ENCODE data around the gene ADAM23.

Gene ADAM23

DNA sequence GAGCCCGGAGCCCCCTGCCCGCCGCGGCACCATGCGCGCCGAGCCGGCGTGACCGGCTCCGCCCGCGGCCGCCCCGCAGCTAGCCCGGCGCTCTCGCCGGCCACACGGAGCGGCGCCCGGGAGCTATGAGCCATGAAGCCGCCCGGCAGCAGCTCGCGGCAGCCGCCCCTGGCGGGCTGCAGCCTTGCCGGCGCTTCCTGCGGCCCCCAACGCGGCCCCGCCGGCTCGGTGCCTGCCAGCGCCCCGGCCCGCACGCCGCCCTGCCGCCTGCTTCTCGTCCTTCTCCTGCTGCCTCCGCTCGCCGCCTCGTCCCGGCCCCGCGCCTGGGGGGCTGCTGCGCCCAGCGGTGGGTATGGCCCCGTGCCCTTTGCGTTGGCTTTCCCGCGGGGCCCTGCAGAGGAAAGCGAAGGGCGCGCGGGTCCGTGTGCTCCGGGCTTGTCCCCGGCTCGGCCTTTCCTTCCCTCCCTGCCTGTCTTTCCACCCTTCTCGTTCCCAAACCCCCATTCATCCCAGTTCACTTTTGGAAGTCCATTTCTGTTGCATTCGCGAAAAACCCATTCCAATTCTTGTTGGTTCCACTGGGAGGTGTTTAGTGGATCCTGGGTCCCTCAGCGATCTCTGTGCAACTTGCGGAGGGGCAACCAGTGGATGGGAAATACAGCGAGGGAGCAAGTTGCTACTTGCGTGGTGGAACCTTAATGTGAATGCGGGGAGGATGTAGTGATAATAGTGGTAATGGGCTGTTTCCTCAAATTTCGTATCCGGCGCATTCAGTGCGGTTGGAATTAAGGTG lies 599 bp downstream of the ADAM23 start:
- no peak for DNase-seq (ENCODE audit: low read depth)

DNA sequence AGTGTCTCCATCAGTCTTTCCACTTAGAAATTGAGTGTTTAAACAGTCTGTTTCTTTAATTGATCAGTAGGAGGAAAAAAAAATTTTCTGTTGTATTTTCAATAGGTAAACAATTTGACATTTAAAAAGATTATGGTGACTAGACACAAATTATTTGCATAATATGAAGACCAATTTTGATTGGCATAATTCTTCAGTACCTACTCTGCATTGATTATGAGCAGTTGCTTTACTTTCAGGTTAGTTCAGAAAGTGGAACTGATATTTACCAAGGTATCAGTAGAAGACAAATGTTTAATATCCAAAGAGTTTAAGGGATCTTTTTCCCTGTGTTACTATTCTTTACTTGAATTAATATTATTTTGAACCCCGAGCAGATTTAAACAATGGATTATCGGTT lies 2.6 kb downstream of the ADAM23 start:
- no peak for DNase-seq (ENCODE audit: low read depth)

DNA sequence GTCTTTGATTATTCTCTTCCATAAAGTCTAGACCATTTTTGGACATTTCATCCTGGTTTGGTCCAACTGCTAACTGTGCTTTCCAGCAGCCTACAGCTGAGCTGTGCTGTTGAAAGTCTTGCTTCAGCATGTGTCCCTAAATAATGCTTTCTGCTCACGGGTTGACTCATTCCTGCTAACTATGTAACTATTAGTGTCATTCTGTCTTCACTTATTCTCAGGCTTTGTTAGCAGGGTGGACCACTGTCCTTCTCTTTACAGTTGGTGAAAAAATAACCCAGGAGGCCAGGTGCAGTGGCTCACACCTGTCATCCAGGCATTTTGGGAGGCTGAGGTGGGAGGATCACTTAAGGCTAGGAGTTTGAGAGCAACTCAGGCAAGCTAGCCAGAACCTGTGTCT lies 8.9 kb downstream of the ADAM23 start:
- DNase-seq (ENCODE audit: low read depth): no peak

DNA sequence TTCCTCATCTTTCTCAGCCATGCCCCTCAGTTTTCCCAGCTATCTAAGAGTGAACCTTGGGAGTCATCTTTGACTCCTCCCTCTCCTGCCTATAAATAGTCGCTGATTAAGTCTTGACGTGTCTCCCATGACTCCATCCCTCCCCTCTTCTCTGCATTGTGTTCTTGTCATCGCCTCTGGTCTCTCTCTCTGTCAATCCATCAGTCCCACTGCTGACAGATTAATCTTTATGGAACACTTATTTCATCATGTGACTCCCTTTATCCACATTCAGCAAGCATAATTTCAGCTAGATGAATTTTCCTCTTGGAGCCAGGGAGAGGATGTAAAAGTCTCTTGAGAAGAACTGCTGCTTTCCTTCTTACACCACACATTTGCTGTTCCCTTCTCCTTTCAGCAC lies 9.4 kb downstream of the ADAM23 start:
- DNase-seq (ENCODE audit: low read depth): no peak

DNA sequence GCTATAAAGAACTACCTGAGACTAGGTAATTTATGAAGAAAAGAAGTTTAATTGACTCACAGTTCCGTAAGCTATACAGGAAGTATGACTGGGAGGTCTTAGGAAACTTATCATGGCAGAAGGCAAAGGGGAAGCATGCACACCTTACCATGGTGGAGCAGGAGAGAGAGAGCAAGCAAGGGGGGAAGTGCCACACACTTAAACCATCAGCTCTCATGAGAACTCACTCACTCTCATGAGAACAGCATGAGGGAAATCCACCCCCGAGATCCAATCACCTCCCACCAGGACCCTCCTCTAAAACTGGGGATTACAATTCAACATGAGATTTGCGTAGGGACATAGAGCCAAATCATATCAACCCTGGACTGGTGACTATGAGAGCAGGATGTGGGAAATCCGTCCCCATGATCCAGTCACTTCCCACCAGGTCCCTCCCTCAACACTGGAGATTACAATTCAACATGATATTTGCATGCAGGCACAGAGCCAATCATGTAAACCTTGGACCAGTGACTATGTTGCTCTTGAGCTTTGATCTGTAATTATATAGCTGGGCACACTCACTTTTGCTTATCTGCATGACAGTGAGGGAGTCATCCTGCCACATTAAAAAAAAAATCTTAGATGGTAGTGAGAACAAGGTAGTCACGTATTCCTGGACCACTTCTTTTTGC lies 12.9 kb downstream of the ADAM23 start:
- DNase-seq (ENCODE audit: low read depth): no peak

DNA sequence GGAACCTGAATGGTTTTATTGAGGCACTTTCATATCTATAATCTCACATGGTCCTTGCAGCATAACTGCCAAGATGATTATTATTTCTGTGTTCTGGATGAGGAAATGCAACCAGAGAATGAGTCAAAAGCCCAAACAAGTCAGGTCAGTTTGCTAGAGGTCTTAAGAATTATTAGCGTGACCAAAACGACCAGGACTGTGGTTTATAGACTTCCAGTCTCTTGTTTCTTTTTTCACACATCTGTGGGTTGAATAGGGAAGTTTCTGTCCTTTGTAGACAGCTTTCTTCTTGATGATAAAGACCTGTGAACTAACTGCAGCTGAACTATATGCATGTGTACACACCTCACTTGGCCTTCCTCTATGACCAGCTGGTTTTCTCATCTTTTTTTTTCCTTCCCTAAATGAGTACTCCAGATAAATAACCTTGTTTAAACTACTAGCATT lies 13.9 kb downstream of the ADAM23 start:
- DNase-seq (ENCODE audit: low read depth): no peak

DNA sequence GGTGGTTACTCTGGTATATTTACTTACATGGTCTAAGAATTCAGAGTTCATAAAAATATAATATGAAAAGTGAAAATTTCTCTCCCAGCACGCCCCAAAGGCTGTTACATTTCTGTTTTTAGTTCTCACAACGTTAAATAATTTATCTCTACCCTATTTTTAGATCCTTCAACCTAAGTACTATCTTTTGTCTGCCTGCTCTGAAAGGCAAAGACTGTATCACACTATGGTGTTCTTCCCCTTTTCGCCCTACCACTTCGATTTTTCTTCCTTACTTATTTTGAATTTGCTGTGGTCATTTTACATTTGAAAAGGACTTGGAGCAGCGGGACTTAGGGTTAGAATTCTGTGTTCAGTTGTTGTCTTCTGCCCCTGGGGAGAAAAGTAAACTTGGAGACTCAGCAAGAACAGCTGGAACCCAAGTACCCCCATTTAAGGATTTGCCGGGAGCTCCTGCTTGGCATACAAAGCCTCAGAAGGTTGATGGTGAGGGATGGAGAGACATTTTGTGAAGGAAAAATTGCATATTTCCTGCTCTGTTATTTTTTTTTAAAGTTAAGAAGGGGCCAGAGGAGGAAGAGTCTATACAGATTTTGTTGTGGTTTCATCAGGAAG lies 19.0 kb downstream of the ADAM23 start:
- DNase-seq (ENCODE audit: low read depth): no peak

DNA sequence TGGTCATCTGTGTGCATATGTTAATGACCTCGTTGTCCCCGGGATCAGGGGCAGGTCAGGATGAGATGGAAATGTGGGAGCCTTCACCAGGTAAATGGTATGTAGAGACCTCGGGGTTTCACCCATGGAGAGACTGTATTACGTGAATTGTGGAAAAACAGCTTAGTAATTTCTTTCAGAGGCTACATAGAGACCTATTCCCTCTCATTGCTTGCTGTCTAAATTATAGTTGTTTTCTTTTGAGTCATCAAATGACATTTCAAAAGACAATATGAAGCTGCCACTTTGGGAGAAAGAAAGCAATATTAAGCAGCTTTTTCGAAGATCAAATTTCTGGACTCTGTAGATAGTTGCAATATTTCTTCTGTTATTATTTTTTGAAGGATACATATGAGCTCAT lies 20.4 kb downstream of the ADAM23 start:
- DNase-seq (ENCODE audit: low read depth): no peak

DNA sequence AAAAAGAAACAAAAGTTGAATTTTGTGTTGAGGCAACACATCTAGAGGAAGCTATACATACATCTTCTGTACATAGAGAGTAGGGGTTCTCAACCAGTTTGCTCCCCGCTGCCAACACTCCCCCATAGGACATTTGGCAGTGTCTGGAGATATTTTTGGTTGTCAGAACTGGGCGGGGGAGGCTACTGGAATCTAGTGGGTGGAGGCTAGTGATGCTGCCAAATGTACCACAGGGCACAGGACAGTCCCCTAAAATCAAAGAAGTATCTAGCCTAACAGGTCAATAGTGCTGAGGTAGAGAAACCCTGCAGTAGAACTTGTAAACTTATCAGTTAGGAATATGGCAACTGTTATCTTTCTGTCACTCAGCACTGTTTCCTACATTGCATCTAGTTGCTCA lies 21.3 kb downstream of the ADAM23 start:
- DNase-seq (ENCODE audit: low read depth): no peak

DNA sequence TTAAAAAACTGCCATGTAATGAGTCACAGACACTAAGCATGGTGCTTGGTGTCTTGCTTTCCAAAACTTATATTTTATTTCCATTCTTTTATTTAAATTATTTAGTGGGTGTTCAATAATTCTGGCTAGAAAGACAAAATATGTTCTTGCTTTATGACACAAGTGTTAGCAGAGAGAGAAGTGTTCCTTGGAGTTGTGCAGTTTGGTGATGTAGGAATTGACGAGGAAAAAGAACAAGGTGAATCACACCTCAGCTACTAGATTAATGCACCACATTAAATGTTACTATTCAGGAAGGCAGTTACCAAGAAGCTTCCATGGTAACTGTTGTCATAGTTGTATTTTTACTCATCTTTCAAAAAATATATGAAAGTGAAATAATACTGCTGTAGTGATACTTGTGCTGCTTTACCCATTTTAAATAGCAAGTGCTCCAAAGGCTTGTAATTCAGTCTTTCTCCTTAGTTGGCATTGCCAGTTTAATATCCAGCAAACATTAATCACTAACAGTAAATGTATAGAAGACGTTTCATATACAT lies 28.3 kb downstream of the ADAM23 start:
- DNase-seq (ENCODE audit: low read depth): no peak

DNA sequence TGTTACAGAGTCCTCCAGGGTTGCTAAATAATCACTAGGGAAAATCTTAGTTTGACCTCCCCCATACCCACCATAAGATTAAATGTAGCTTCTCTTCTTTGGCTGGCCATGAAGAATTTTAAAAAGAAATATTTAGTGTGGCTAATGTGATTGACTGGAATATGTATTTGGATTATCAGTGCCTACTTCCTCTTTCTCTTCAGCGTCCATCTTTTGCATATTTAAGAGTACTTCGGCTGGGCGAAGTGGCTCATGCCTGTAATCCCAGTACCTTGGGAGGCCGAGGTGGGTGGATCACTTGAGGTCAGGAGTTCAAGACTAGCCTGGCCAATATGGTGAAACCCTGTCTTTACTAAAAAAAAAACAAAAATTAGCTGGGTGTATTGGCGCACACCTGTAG lies 28.8 kb downstream of the ADAM23 start:
- no peak for DNase-seq (ENCODE audit: low read depth)

DNA sequence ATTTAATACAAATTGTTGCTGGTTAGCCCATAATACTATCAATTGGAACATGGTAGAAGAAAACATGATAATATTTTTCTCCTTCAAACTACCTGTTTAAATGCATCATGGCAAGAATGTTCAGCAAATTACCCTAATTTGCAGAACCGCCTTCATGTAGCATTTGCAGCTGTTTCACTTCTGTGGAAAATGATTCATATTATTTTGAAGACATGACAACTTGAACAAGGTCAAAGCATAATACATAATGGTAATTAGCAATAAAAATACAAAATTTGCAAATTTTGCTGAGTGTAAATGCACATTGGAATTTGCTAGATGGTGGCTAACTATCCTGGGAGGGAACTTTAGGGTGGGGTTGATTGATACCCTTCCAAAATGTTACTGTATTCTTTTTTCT lies 30.8 kb downstream of the ADAM23 start:
- no peak for DNase-seq (ENCODE audit: low read depth)

DNA sequence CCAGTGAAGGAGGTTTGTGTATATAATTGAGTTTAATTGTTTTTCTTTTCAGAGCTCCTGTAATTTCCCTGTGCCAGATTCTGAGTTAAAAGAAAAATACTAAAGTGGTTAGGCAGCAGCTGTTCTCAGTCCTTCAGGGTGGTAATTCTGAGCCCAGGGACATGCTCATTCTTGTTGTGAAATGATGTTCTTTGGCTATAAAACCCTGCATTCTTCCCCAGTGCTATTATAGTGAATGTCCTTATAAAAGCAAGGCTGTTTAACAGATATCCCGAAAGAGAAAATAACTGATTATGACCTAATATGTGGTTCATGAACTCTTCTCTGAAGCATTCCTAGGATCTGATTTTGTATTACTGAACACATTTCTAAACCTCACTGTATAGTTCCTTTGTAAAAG lies 34.0 kb downstream of the ADAM23 start:
- no peak for DNase-seq (ENCODE audit: low read depth)

DNA sequence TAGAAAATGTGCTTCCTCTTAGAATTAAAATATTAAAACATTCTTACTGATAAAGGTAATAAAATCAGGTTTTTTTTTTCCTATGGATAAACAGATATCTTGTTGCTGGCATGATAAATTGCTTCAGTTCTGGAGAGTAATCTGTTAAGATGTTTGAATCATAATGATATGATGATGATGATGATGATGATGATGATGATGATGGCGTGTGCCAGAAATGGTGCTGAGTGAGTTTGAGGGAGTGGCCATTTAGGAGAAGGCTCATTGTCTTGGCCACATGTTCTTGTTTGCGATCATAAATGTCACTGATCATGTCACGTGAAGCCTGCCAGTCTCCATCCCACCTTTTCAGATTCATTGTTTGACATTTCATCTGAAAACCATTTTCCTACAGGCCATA lies 35.0 kb downstream of the ADAM23 start:
- no peak for DNase-seq (ENCODE audit: low read depth)

DNA sequence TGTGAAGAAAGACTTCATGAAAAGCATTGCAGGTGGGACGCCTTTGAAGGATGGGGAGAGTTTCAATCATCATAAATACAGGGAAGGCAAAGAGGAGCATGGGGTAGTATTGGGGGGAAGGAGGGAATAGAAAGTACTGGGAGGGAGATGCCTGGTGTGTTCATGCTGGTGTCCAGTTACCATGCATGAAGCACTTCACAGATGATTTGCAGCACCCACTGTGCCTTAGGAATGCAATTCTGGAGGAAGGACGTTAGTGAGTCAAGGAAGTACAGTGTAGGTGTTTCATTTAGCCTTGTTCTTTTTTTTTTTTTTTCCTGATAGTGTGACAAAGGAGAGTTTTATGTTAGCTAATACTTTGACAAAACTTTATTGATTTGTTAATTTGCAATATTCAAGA lies 36.8 kb downstream of the ADAM23 start:
- DNase-seq (ENCODE audit: low read depth): no peak

DNA sequence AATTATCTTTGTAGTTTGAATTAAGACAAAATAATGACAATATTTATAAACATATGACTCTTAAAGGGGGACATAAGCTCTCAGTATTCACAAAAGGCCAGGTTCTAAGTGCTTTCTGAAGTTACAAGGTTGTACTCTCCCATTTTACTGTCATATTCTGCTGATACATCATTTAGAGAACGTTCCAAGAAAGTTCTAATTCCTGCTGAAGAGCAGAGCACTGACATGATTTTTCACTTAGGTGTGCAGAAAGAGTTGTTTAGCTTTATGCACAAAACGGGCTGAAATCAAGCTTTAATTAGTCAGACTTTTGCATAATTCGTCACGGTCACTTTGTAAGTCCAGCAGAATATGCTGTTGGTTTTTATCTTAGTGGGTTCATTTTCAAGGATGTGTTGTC lies 37.3 kb downstream of the ADAM23 start:
- no peak for DNase-seq (ENCODE audit: low read depth)

DNA sequence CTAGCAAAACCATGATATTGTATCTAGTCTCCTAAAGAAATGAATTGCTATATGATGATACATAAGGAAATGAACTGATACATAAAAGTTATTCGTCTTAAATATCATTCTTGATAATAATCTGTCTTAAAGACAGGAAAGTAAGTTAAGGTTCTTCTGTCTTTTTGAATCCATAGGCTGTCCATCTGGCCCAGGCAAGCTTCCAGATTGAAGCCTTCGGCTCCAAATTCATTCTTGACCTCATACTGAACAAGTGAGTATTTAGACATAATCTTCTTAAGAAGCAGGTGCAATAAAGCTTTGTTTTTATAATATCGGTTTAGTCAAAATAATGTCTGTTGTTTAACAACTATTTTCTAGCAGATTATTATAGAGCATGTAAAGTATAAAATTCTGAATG lies 37.7 kb downstream of the ADAM23 start:
- no peak for DNase-seq (ENCODE audit: low read depth)

DNA sequence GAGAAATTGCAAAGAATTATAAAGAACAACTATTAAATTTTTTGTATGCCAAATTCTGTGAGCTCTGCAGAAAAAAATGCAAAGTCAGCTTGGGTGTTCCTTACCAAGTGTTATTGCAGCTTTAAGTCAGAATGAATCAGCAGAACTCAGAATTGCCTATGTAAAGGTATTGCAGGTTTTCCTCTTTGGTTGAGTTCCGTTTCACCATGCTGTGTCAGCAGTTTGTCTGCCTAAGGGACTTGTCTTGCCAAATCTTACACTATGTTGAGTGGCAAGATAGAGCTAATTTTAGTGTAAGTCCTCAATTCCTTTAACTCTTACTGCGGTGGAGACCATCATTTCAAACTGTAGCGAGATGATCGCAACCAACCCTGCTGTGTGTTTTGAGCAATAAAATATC lies 38.8 kb downstream of the ADAM23 start:
- DNase-seq (ENCODE audit: low read depth): no peak

DNA sequence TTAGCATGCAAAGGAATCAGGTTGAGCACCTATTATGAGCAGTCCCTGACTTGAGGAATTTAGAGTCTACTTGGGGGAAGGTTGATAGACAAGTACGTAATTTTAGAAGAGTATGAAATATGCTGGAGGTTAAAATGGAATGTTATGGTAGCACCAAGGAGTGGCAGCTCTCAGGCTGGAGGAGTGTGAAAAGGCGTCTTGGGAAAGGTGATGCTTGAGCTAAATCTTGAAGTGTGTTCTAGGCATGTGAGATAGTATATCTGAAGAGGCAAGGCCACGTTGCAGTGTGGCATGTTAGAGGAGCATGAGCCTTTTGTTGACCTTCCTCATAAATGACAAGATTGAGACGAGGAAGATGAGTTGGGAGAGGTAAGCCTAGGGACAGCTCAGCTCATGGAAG lies 39.3 kb downstream of the ADAM23 start:
- no peak for DNase-seq (ENCODE audit: low read depth)

DNA sequence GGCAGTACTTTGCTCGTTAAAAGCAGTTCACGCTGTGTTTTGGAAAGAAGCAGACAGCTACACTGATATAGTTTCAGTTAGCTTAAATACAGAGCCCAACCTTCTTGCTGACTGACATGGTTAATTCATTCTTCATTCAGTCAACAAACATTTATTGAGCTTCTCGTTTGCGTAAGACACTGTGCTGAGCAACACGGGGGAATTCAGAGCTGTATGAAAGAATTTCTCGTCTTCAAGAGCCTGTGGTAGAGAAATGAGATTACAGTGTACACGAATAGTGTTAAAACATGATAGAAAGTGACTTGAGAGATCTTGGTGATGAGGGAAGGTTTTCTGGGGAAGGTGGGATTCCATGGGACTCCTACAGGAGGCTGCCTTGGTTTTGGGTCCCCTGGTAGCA lies 44.7 kb downstream of the ADAM23 start:
- no peak for DNase-seq (ENCODE audit: low read depth)

DNA sequence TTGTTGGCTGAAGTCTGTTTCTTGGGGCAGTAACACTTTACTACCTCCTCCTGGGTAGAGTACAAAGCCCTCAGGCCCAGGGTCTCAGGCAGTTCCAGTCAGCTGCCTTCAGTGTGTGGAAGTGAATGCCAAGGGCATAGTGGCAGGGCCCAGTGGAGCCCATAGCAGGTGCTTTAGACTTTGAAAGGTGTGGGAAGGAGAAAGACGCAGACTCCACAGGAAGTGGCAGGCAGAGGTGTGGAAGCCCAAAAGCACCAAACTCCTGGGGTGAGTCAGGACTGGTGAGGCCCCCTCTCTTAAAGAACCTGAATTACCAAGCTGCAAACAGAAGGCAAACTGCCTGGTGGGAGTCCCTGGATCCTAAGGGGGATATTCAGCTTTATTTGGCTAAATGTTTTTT lies 45.3 kb downstream of the ADAM23 start:
- no peak for DNase-seq (ENCODE audit: low read depth)

DNA sequence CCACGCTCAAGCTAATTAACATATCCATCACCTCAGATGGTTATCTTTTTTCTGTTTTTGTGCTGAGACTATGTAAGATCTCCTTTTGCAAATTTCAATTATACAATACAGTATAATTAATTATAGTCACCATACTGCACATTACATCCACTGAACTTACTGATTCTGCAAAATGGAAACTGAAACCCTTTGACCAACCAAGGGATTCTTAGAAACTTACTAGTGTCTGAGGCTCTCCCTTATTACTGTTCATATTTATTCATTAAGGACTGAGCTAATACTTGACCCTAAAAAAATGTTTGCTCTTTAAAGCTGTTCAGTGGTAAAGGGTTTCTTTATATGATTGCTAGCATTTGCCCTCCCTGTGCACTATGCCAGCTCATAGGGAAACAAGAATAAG lies 50.7 kb downstream of the ADAM23 start:
- no peak for DNase-seq (ENCODE audit: low read depth)

DNA sequence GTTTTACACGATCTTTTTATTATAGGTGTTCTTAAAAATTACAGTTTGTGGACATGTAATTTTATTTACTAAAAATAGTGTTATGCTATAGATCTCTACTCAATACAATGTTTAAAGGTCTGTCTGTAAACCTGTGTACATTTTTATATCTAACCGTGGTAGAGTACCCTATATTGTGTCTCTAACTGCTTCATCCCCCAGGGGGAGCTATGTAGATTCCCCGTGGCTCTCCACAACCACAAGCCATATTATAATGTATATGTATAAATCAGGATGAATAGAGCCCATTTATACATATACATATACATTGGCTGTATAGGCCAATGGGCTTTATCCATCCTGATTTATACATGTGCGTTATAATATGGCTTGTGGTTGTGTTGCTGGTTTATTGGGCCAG lies 59.4 kb downstream of the ADAM23 start:
- DNase-seq (ENCODE audit: low read depth): no peak
